Uterus (tissue), 4 donors: ENCODE results near the gene KCMF1. TPM values are rescaled to one million over a fixed set of nuclear protein-coding genes. Genes with fewer than 3 reads are reported as not detected.

Experiments
- DNase-seq, 2 donors: peaks; one replicate each; pipeline ENCODE4 v3.0.0-alpha.2; 2019 to 2020
- H3K27ac ChIP-seq, 2 donors: fragments of 200-600 bp; sonication (generic); 1 replicate in 1 of 2; 2 replicates in 1 of 2; pipeline ENCODE4 v1.5.1; 2016 to 2018
- H3K27me3 ChIP-seq, 2 donors: fragments of 200-600 bp; sonication (generic); one replicate each; pipeline ENCODE4 v1.5.1; 2018 to 2019; ENCODE audit warnings: control low read depth in 1 of 2
- H3K36me3 ChIP-seq, 2 donors: fragments of 200-600 bp; sonication (generic); one replicate each; pipeline ENCODE4 v1.5.1; 2019; ENCODE audit warnings: control low read depth in 1 of 2
- H3K4me1 ChIP-seq, 2 donors: fragments of 200-600 bp; sonication (generic); one replicate each; pipeline ENCODE4 v1.5.1; 2018 to 2019; ENCODE audit warnings: control low read depth in 1 of 2
- H3K4me3 ChIP-seq, 2 donors: fragments of 200-600 bp; sonication (generic); 1 replicate in 1 of 2; 2 replicates in 1 of 2; pipeline ENCODE4 v1.5.1; 2018 to 2019; ENCODE audit warnings: mild to moderate bottlenecking in 1 of 2
- H3K9me3 ChIP-seq, 2 donors: fragments of 200-600 bp; sonication (generic); one replicate each; pipeline ENCODE4 v1.5.1; 2019; ENCODE audit warnings: control low read depth in 1 of 2
- CTCF ChIP-seq, 4 experiments: fragments of 200-600 bp in 2 of 4; fragments of 450-650 bp in 2 of 4; sonication (generic) in 2 of 4; IDR thresholded peaks; one replicate each; pipeline ENCODE4 v1.5.1; 2016 to 2019; ENCODE audit warnings: antibody characterized with exemption in 4 of 4, mild to moderate bottlenecking in 2 of 4, moderate library complexity in 1 of 4
- POLR2A ChIP-seq, 2 donors: fragments of 450-650 bp; IDR thresholded peaks; one replicate each; pipeline ENCODE4 v1.6.1; 2016; ENCODE audit warnings: antibody characterized with exemption in 2 of 2, mild to moderate bottlenecking in 1 of 2, moderate library complexity in 1 of 2
- intact Hi-C: fragments of 100-400 bp; cut with DNase I; formaldehyde crosslinking; loops from one replicate; pipeline ENCODE4 v1.15.1; 2023; ENCODE audit warnings: low total_unique reads
- total RNA-seq, 4 donors: library from RNA; depleted of rRNA in 3 of 4; stranded (reverse); fragments of >200 nt in 3 of 4; gene quantifications; one replicate each; pipeline versions ENCODE4 v1.1.0 to v1.2.4, GENCODE V29; 2014 to 2023
- donor health status: DM: yes; HTN: yes; CAD: no.

Gene KCMF1
- total RNA-seq, 4 donors from 2014 or later, result 6.9 to 58.3 (median 35.9) TPM

GRCh38 chr2:85085563-85085962, 114.6 kb downstream of the KCMF1 start:
- TF ChIP-seq POLR2A (IDR thresholded peaks at IDR 0.05) (no peak), CTCF (IDR thresholded peaks at IDR 0.05) (no peak)

DNA sequence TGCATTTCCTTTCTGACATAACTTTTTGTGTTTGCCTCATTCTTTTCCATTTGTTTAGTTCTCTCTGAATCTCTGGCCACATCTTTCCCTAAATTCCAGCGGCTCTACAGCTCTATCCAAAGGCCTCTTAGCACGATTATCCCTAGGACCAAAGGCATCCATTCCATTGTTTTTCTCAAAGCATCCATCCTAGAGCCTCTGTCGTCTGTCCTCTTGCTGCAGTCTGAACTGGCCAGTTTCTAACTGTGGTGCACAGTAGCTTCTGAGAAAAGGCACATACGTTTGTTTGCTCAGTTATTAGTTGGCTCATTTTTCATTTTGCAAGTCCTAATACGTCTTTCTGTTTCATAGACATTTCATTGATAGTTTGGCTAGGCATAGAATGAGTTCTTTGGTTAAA, 116.6 kb downstream of the KCMF1 start:
- Histone ChIP-seq H3K4me1 (no peaks in the 10 kb centered on the region), H3K27ac (no peak overlapping the region), H3K36me3 (no peaks in the 10 kb centered on the region), H3K4me3 (no peak overlapping the region), H3K9me3 (no peaks in the 10 kb centered on the region), H3K27me3 (no peaks in the 10 kb centered on the region)
- intact Hi-C loops, result no loop called here
- TF ChIP-seq CTCF (IDR thresholded peaks at IDR 0.05), result no peak
- TF ChIP-seq POLR2A (IDR thresholded peaks at IDR 0.05), result no peak
- DNase-seq, result no peak

More at GRCh38 chr2:85085563-85085962, 114.6 kb downstream of the KCMF1 start:
- no peaks in the 10 kb centered on the region for H3K4me1 ChIP-seq
- H3K9me3 ChIP-seq, result no peaks in the 10 kb centered on the region
- H3K4me3 ChIP-seq, result no peak overlapping the region
- no peak for DNase-seq
- H3K27me3 ChIP-seq, result no peaks in the 10 kb centered on the region
- H3K27ac ChIP-seq, result no peak overlapping the region
- H3K36me3 ChIP-seq, result no peaks in the 10 kb centered on the region
- intact Hi-C loops, result no loop called here

DNA sequence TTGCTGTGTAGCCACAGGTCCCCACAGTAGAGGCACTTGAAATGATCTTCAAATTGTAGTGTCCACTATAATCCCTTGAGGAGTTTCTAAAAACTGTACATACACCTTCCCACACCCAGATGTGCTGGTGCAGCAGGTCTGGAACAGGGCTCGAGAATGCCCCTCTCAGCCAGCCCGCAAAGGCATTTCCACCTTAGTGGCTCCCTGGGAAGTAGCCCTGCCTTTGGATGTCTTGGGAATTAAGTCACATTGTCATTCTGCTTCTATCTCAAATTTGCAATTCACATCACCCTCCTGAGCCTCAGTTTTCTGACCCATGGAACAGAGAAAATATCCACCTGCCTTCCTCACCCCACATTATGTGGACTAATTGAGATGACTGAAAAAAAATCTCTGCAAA, 118.0 kb downstream of the KCMF1 start:
- H3K27me3 ChIP-seq, result no peaks in the 10 kb centered on the region
- H3K4me1 ChIP-seq, result no peaks in the 10 kb centered on the region
- H3K27ac ChIP-seq, result no peak overlapping the region
- intact Hi-C loops, result no loop called here
- no peak for TF ChIP-seq CTCF (IDR thresholded peaks at IDR 0.05)
- no peaks in the 10 kb centered on the region for H3K9me3 ChIP-seq
- no peaks in the 10 kb centered on the region for H3K36me3 ChIP-seq
- no peak for DNase-seq
- H3K4me3 ChIP-seq, result no peak overlapping the region

DNA sequence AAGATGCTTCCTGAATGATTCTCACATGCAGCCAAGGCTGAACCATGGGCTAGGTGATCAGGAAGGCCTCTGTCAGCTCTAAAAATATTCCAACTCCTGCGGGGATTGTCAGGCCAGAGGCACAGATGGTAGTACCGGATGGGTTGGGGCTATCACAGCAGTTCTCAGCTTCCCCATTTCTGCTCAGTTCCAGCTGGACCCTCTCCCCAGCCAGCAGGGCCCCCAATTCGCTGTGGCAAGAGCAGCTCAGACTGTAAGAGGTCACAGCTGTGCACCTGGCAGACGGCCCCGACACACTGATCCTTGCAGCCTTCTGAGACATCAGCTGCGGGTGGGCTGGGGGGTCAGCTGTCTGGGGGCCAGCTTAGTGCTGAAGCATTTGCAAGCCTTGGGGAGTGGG, 118.6 kb downstream of the KCMF1 start:
- DNase-seq, result no peak
- no peaks in the 10 kb centered on the region for H3K9me3 ChIP-seq
- H3K27ac ChIP-seq, result no peak overlapping the region
- TF ChIP-seq CTCF (IDR thresholded peaks at IDR 0.05) (no peak), POLR2A (IDR thresholded peaks at IDR 0.05) (no peak)
- H3K36me3 ChIP-seq, result no peaks in the 10 kb centered on the region
- intact Hi-C loops, result no loop called here
- H3K4me1 ChIP-seq, result no peaks in the 10 kb centered on the region
- no peak overlapping the region for H3K4me3 ChIP-seq
- H3K27me3 ChIP-seq, result no peaks in the 10 kb centered on the region

- no peak for DNase-seq
- H3K36me3 ChIP-seq, result no peaks in the 10 kb centered on the region
- H3K27me3 ChIP-seq, result no peaks in the 10 kb centered on the region
- no peaks in the 10 kb centered on the region for H3K9me3 ChIP-seq
- H3K27ac ChIP-seq, result no peak overlapping the region
- intact Hi-C loops, result no loop called here
- TF ChIP-seq CTCF (IDR thresholded peaks at IDR 0.05) (no peak), POLR2A (IDR thresholded peaks at IDR 0.05) (no peak)
- H3K4me1 ChIP-seq, result no peaks in the 10 kb centered on the region
- H3K4me3 ChIP-seq, result no peak overlapping the region
Measured at GRCh38 chr2:85091838-85092237, 120.9 kb downstream of the KCMF1 start.
